Activated naive CD8-positive, alpha-beta T cell treated with anti-CD3 and anti-CD28 coated beads, Interleukin-2, amount 10 ng/mL, durations not matched to agents 7 days and 5 days (primary cell): ENCODE measurements around the gene PTGFRN. TPM values are rescaled to one million over a fixed set of nuclear protein-coding genes. Genes with fewer than 3 reads are reported as not detected.
A peak's percentile ranks its signal among the peaks of the same experiment; 100 is the strongest.

Source experiments
- ATAC-seq: fragments of 150-1000 bp; cut with Tn5 transposase; one replicate; pipeline ENCODE4 v1.10.0; 2021; ENCODE audit warnings: low read depth, moderate library complexity
- POLR2A ChIA-PET: fragments of 350-600 bp; sonication (Branson Sonifier 250); formaldehyde crosslinking; loops from one replicate; lab custom pipeline; 2021; ENCODE audit warnings: antibody characterized with exemption; lab: Charles Lee
- DNase-seq: peaks from one replicate; pipeline ENCODE4 v3.0.0; 2021
- H3K27ac Mint-ChIP-seq: one replicate; pipeline ENCODE4 v1.8.0; 2022; ENCODE audit warnings: mild to moderate bottlenecking, mixed read lengths
- H3K27me3 Mint-ChIP-seq: one replicate; pipeline ENCODE4 v1.8.0; 2022; ENCODE audit warnings: mild to moderate bottlenecking, moderate library complexity, mixed read lengths
- H3K36me3 Mint-ChIP-seq: one replicate; pipeline ENCODE4 v1.8.0; 2021; ENCODE audit warnings: mild to moderate bottlenecking, mixed read lengths
- H3K4me1 Mint-ChIP-seq: one replicate; pipeline ENCODE4 v1.8.0; 2021; ENCODE audit warnings: mixed read lengths
- H3K4me3 Mint-ChIP-seq: one replicate; pipeline ENCODE4 v1.8.0; 2022; ENCODE audit warnings: mild to moderate bottlenecking, moderate library complexity, mixed read lengths
- H3K9me3 Mint-ChIP-seq: one replicate; pipeline ENCODE4 v1.8.0; 2021; ENCODE audit warnings: mixed read lengths
- total RNA-seq, 2 experiments: library from RNA; stranded (reverse); gene quantifications; one replicate each; pipeline ENCODE4 v1.2.3, GENCODE V29; 2021

The PTGFRN gene
- total RNA-seq, 2 experiments from 2014 or later = 0.19 to 0.28 TPM

DNA sequence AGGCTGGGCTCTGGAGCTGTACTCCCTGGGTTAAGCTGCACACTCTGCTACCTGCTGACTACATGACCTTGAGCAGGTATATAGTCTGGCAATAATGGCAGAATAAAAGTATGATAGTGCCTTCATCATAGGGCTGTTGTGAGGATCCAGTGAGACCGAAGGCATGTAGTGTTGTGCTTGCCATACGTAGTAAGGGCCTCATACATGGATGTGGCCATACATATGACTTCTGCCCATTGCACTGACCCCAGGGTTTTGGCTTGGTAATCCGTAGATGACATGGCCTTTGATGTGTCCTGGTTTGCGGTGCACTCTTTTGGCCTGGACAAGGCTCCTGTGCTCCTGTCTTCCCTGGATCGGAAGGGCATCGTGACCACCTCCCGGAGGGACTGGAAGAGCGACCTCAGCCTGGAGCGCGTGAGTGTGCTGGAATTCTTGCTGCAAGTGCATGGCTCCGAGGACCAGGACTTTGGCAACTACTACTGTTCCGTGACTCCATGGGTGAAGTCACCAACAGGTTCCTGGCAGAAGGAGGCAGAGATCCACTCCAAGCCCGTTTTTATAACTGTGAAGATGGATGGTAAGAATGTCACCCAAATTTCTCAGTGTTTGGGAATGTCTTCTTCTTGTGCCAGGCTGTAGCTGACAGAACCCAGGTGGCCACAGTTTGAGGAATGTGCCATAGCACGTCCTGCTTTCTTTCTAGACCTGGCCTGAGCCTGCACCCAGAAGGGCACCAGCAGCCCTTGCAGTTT, 74.9 kb downstream of the PTGFRN start:
- ATAC-seq (no peak), DNase-seq (no peak)
- Mint-ChIP-seq H3K27ac (no peak overlapping the region), H3K27me3 (peaks cover 2% of the 10 kb centered on the region), H3K36me3 (no peaks in the 10 kb centered on the region), H3K9me3 (peaks cover 1% of the 10 kb centered on the region), H3K4me1 (peaks cover 20% of the 10 kb centered on the region), H3K4me3 (no peak overlapping the region)
- POLR2A ChIA-PET = no interaction called here

GRCh38 chr1:116986421-116987255, 76.9 kb downstream of the PTGFRN start:
- Mint-ChIP-seq H3K9me3 (no peaks in the 10 kb centered on the region), H3K4me1 (peaks cover 23% of the 10 kb centered on the region), H3K27ac (peak overlapping the region; percentile 90), H3K27me3 (peaks cover 2% of the 10 kb centered on the region), H3K36me3 (no peaks in the 10 kb centered on the region), H3K4me3 (peak overlapping the region; percentile 78)
- POLR2A ChIA-PET = interaction anchor here (0.9 to 2.4 kb wide), 5 partner anchors 19 to 74 kb away, joined by 3 to 11 read pairs (median 5); partner anchors contain the start of gene TTF2
- peak; percentile 32 for ATAC-seq
- DNase-seq = peak; percentile 59

GRCh38 chr1:116987256-116987555, 77.5 kb downstream of the PTGFRN start:
- ATAC-seq (peak; percentile 88), DNase-seq (peak; percentile 55)
- Mint-ChIP-seq H3K9me3 (no peaks in the 10 kb centered on the region), H3K4me3 (peak overlapping the region; percentile 78), H3K36me3 (no peaks in the 10 kb centered on the region), H3K4me1 (peaks cover 25% of the 10 kb centered on the region), H3K27ac (peak overlapping the region; percentile 90), H3K27me3 (peaks cover 2% of the 10 kb centered on the region)
- POLR2A ChIA-PET = interaction anchor here (0.9 to 2.4 kb wide), 5 partner anchors 20 to 73 kb away, joined by 3 to 11 read pairs (median 5); partner anchors contain the start of gene TTF2

DNA sequence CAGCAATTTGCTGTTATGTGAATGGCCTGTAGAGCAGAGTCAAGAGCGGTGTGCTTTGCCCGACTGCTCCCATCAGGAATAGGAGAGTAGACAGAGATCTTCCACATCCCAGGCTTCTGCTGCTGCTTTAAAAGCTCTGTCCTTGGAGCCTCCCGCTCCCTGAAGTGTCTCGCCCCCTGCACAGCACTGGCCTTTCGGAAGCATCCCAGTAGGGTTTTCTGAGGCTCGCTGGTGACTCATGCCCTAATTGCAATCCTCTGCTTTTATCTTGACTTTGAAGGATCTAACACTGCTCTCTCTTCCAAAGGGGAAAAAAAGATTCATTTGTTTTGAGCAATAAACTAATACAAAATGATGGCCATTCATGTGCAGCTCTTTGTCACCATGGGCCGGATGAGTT, 78.5 kb downstream of the PTGFRN start:
- H3K4me3 Mint-ChIP-seq = no peak overlapping the region
- peaks cover 25% of the 10 kb centered on the region for H3K4me1 Mint-ChIP-seq
- H3K36me3 Mint-ChIP-seq = no peaks in the 10 kb centered on the region
- no peaks in the 10 kb centered on the region for H3K9me3 Mint-ChIP-seq
- POLR2A ChIA-PET = interaction anchor here (2.4 kb wide), 1 partner anchor 72 kb away, joined by 11 read pairs; the partner anchor contains the start of gene TTF2
- ATAC-seq (no peak), DNase-seq (no peak)
- H3K27me3 Mint-ChIP-seq = peaks cover 2% of the 10 kb centered on the region
- no peak overlapping the region for H3K27ac Mint-ChIP-seq

- Mint-ChIP-seq H3K9me3 (peaks cover 1% of the 10 kb centered on the region), H3K27ac (peak overlapping the region; percentile 40), H3K36me3 (no peaks in the 10 kb centered on the region), H3K27me3 (peaks cover 2% of the 10 kb centered on the region), H3K4me1 (peaks cover 25% of the 10 kb centered on the region), H3K4me3 (no peak overlapping the region)
- ATAC-seq (no peak), DNase-seq (no peak)
- POLR2A ChIA-PET = no interaction called here
These were observed 79.2 kb downstream of the PTGFRN start for GRCh38 chr1:116988908-116989307.

- peaks cover 1% of the 10 kb centered on the region for H3K9me3 Mint-ChIP-seq
- no peaks in the 10 kb centered on the region for H3K27me3 Mint-ChIP-seq
- H3K4me3 Mint-ChIP-seq = no peak overlapping the region
- no peaks in the 10 kb centered on the region for H3K36me3 Mint-ChIP-seq
- peaks cover 23% of the 10 kb centered on the region for H3K4me1 Mint-ChIP-seq
- POLR2A ChIA-PET = no interaction called here
- no peak for ATAC-seq
- DNase-seq = no peak
- H3K27ac Mint-ChIP-seq = no peak overlapping the region
These were observed 80.1 kb downstream of the PTGFRN start for GRCh38 chr1:116989835-116990234.

- no peaks in the 10 kb centered on the region for H3K36me3 Mint-ChIP-seq
- peaks cover 23% of the 10 kb centered on the region for H3K4me1 Mint-ChIP-seq
- POLR2A ChIA-PET = no interaction called here
- no peak overlapping the region for H3K4me3 Mint-ChIP-seq
- H3K27me3 Mint-ChIP-seq = no peaks in the 10 kb centered on the region
- DNase-seq (no peak), ATAC-seq (no peak)
- H3K9me3 Mint-ChIP-seq = peaks cover 1% of the 10 kb centered on the region
- no peak overlapping the region for H3K27ac Mint-ChIP-seq
These were observed 81.0 kb downstream of the PTGFRN start for GRCh38 chr1:116990612-116991151.

- H3K4me1 Mint-ChIP-seq = peaks cover 19% of the 10 kb centered on the region
- peaks cover 1% of the 10 kb centered on the region for H3K9me3 Mint-ChIP-seq
- no peaks in the 10 kb centered on the region for H3K36me3 Mint-ChIP-seq
- ATAC-seq = no peak
- no peaks in the 10 kb centered on the region for H3K27me3 Mint-ChIP-seq
- peak overlapping the region; percentile 15 for H3K27ac Mint-ChIP-seq
- DNase-seq = no peak
- POLR2A ChIA-PET = no interaction called here
- peak overlapping the region; percentile 11 for H3K4me3 Mint-ChIP-seq
These were observed 81.6 kb downstream of the PTGFRN start for GRCh38 chr1:116991171-116991845.

DNA sequence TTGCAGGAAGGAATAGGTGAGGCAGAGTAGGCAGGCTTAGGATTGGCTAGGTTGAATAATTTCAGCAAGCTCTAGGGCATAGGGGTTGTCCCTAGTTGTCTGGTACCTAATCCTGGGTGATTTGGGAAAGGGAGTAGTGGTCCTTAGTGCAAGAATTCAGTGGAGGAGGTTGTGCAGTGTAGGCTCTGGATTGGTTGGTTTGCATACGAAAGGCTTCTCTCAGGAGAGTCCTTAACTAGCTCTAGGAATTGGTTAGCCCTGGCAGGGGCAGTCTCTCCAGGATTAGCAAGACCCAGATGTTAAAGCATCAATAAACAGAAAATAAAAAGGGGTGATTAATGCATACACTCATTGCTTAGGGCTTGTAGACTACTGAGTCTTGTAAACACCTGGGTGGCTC, 82.2 kb downstream of the PTGFRN start:
- peaks cover 12% of the 10 kb centered on the region for H3K4me1 Mint-ChIP-seq
- peaks cover 1% of the 10 kb centered on the region for H3K9me3 Mint-ChIP-seq
- no peaks in the 10 kb centered on the region for H3K27me3 Mint-ChIP-seq
- H3K36me3 Mint-ChIP-seq = no peaks in the 10 kb centered on the region
- POLR2A ChIA-PET = no interaction called here
- H3K27ac Mint-ChIP-seq = peak overlapping the region; percentile 15
- H3K4me3 Mint-ChIP-seq = no peak overlapping the region
- DNase-seq = no peak
- ATAC-seq = no peak

DNA sequence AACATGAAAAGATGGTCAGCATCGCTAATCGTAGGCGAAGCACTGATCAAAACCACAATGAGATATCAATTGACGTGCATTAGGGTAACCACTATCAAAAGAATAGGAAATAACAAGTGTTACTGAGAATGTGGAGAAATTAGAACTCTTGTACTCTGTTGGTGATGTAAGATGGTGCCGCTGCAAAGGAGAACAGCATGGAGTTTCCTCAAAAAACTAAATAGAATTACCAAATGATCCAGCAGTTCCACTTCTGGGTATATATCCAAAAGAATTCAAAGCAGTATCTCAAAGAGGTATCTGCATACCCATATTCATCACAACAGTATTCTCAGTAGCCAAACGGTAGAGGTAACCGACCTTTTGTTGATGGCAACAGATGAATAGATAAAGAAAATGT, 83.6 kb downstream of the PTGFRN start:
- ATAC-seq = no peak
- POLR2A ChIA-PET = no interaction called here
- Mint-ChIP-seq H3K4me1 (peaks cover 6% of the 10 kb centered on the region), H3K27me3 (no peaks in the 10 kb centered on the region), H3K27ac (no peak overlapping the region), H3K4me3 (no peak overlapping the region), H3K9me3 (peaks cover 1% of the 10 kb centered on the region), H3K36me3 (no peaks in the 10 kb centered on the region)
- DNase-seq = no peak

DNA sequence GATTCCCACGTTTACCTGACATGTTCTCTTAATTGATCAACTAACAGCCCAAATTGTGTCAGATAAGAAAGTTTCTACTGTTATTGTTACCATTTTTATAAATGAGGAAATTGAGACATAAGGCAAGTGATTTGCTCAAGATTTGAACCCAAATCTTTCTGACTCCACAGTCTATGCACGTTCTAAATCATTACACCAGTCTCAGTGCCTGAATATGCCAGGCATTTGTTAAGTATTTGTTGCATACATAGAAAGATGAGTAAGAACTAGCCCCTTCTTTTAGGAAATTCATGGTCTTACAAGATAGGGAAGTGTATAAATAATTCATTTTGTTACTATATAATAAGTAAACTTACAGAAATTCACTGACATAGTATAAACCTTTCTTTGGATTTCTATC, 84.7 kb downstream of the PTGFRN start:
- H3K4me1 Mint-ChIP-seq = peaks cover 6% of the 10 kb centered on the region
- H3K27ac Mint-ChIP-seq = no peak overlapping the region
- peaks cover 1% of the 10 kb centered on the region for H3K9me3 Mint-ChIP-seq
- H3K36me3 Mint-ChIP-seq = no peaks in the 10 kb centered on the region
- DNase-seq = no peak
- no peaks in the 10 kb centered on the region for H3K27me3 Mint-ChIP-seq
- no peak overlapping the region for H3K4me3 Mint-ChIP-seq
- POLR2A ChIA-PET = no interaction called here
- no peak for ATAC-seq

DNA sequence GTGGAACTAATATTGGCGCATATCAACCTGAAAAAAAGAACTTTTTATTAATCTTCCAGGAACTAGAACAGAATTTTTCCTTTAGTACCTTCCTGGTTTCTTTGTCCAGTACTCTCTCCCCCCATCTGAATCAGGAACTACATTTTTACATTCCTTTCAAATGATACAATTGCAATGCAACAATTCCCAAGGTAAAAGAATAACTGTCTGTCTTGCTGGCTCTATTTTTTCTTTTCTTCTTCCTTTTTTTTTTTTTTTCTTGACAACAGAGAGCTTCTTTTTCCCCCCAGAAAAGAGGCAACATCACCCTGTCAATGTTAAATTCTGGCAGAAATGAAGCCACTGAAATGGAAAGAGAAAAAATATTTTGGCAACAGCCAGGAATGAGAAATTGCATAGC, 87.3 kb downstream of the PTGFRN start:
- ATAC-seq (no peak), DNase-seq (no peak)
- Mint-ChIP-seq H3K27me3 (no peaks in the 10 kb centered on the region), H3K27ac (no peak overlapping the region), H3K4me1 (peaks cover 7% of the 10 kb centered on the region), H3K4me3 (no peak overlapping the region), H3K36me3 (no peaks in the 10 kb centered on the region), H3K9me3 (peaks cover 1% of the 10 kb centered on the region)
- POLR2A ChIA-PET = no interaction called here

DNA sequence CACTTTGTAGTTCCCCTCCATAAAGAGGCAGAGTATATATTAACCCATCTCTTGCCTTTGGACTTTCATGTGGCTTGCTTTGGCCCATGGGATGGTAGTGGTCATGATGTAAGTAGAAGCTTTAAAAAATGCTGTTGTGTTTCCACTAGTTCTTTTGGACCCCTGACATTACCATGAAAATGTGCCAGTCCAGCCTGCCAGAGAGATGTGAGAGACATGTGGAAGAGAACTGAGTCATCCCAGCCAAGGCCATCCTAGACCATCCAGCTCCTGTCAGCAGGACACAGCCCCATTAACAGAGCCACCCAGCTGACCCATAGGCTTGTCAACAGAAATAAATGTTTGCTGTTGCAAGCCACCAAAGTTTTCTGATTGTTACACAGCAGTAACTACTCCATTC, 87.9 kb downstream of the PTGFRN start:
- Mint-ChIP-seq H3K4me3 (no peak overlapping the region), H3K9me3 (peaks cover 3% of the 10 kb centered on the region), H3K27ac (no peak overlapping the region), H3K4me1 (peaks cover 9% of the 10 kb centered on the region), H3K36me3 (peaks cover 2% of the 10 kb centered on the region), H3K27me3 (no peaks in the 10 kb centered on the region)
- no peak for ATAC-seq
- DNase-seq = no peak
- POLR2A ChIA-PET = no interaction called here
